ENCODE measurements around the gene CCDC70.

Gene CCDC70

GRCh38 chr13:51831519-51831918 lies 30.2 kb upstream of the CCDC70 start:
- no peak for DNase-seq

DNA sequence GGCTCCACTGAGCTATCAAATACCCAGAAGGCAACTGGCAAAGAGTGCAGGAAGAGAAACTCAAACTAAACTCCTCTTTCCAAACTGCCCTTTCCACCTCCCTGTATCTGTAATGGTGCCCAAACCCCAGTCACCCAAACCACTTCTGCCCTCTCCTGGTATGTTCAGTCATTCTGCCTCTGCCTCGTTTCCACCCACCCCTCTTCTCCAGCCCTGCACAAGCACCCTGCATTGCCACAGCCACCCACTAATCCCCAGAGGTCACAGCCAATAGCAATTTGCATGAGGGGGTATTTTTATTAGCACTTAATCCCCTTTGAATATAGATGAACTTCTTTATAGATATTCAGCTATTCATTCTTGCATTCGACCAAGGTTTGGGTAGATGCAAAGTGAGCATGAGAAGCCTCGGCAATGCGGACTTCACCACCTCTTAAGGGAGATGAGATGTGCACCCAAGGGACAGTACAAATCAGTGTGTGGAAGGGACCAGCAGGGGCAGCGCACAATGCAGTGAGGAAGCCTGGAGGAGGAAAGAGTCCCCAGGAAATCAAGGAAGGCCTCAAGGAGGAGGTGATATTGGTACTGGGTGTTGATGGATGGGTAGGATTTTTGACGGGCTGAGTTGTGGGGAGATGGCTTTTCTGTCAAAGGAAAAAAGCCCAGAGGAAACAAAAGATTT lies 29.2 kb upstream of the CCDC70 start:
- peak; percentile 80 for DNase-seq

DNA sequence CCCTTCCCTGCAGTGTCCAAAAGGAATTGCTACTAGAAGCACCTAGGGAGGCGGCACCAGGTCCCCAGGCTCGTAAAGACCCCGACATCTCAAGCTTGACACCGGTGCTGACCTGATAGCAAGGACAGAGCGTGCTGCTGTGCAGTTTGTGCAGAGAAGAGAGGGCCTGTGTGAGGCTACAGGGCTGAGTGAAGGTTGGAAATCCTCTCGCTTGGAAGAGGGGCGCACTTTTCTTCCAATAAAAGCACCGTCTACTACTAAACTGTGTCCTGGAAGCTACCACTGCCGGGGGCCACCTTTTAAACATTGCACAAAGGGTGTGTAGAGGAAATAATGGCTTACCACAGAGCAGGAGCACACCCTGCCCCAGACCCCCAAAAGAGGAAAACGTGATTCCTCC lies 27.8 kb upstream of the CCDC70 start:
- DNase-seq = no peak

DNA sequence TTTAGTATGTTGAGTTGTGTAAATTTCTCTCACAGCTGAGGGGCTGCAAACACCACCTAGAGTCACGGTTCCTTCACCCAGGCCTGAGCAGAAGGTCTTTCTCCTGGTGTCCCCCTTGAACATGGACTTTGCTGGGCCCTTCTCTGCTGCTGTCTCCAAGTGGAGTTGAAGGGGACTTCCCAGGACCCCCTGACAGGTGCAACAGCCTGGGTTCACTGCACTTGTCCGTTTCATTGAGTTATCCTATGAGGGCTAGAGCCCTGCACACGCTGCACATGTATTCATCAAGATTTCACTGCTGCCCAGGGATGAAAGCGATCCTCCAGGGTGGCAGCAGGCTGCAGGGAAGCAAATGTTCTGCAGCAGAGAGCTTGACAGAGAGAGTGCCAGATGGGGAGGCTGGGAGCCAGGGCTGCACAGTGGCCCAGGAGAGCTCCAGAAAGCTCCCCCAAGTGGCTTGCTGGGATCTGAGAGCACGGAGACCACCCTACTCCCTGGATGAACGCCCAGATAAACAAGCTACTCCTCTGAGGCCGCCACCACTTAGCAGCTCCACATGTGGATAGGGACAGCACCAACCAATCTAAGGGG lies 27.1 kb upstream of the CCDC70 start:
- DNase-seq = no peak

DNA sequence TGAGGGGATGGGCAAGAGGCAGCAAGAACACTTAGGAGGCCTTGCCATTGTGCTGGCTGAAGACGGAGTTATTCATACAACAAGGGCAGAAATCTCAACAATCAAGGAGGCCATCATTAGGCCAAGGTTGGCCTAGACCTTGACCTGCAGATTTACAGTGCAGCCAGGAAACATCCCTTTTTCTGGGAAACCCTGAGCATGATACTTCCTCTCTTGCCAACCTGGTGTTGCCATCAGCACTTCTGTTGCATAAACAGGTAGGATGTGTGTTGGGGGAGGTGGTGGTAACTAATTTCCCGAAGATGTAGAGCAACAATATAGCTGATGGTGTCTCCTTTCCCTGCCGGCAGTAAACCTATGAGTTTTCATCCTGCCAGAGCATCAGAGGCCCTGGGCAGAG lies 24.8 kb upstream of the CCDC70 start:
- DNase-seq = no peak

- DNase-seq = no peak
Measured at GRCh38 chr13:51838240-51838846, 23.4 kb upstream of the CCDC70 start.

DNA sequence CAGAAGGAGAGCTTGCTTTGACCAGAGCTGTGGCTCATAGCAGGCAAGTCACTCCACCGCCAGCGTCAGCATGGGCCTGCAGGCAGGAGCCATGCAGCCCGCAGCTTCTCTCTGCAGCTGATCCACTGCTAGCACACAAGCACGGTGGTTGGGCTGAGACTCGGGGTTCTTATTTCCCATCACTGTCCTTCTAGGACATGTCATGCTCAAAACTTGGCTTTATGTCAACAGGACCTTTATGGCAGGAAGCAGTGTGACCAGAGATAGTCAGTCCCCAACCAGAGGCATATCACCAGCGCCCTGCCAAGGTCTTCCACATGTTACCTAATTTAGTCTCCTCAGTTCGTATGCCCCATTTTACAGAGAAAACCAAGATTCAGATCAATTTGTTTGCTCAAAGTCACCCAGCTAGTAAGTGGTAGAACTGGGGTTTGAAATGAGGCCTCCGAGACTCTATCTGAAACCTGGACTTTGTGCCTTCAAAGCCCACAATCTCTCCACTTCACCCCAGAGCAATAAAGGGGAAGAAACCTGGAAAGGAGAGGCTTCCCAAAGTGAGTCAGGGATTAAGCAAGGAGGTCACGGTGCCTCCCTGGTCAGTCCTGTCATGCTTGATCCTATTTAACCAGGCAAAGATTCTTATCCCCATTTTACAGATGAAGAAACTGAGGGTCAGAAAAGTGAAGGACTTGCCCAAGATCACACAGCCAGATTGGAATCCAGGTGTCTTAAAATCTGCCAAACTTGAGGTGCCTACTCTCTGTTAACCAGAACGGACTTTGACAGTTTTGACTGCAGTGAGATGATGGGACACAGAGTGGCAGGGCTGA lies 21.8 kb upstream of the CCDC70 start:
- DNase-seq = no peak

DNA sequence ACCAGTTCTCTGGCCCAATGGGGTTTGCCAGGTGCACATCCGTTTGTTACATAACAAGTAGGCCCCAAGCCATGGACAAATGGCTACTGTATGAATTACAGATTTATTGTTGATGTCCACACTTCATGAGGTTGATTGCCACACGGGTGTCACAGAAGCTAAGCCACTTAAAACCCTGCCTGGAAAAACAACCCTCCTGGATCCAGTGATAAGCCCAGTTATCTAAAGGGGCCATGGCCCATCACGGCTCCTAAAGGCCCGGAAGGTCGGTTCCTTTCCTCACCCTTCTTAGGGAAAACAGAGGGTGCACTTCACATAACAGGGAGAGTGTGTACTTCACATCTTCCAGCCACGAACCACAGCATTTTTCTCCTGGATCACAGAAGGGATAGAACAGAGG lies 20.9 kb upstream of the CCDC70 start:
- no peak for DNase-seq

GRCh38 chr13:51841732-51842131 lies 20.0 kb upstream of the CCDC70 start:
- no peak for DNase-seq

DNA sequence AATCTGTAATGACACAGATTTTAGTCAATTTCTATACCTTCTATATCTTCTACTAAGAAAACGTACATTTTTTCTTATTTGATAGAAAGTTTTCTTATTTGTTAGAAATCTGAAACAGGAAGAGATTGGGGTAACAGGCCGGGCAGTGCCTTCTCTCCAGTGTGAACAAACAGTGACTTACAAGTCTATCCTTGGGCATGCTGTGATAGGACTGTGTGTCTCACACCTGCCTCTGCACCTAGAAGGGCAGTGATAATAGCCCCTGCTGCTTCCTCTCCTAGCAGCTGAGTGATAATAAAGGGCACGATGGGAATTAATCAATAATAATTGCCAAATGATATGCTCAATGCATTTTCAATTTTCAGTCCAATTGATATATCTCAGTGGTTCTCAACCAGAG lies 18.2 kb upstream of the CCDC70 start:
- DNase-seq = no peak

- DNase-seq = peak; percentile 55
Measured at GRCh38 chr13:51844862-51845573, 16.8 kb upstream of the CCDC70 start, which contains the start of gene TMEM272. TMEM272 (minus strand) TSS chr13:51845177; CDS start chr13:51838530, 6,647 bp downstream.

GRCh38 chr13:51845574-51846318 lies 16.0 kb upstream of the CCDC70 start:
- no peak for DNase-seq

- DNase-seq = no peak
Measured at GRCh38 chr13:51846756-51847155, 15.0 kb upstream of the CCDC70 start.

- DNase-seq = no peak
Measured at GRCh38 chr13:51848674-51849073, 13.1 kb upstream of the CCDC70 start.

DNA sequence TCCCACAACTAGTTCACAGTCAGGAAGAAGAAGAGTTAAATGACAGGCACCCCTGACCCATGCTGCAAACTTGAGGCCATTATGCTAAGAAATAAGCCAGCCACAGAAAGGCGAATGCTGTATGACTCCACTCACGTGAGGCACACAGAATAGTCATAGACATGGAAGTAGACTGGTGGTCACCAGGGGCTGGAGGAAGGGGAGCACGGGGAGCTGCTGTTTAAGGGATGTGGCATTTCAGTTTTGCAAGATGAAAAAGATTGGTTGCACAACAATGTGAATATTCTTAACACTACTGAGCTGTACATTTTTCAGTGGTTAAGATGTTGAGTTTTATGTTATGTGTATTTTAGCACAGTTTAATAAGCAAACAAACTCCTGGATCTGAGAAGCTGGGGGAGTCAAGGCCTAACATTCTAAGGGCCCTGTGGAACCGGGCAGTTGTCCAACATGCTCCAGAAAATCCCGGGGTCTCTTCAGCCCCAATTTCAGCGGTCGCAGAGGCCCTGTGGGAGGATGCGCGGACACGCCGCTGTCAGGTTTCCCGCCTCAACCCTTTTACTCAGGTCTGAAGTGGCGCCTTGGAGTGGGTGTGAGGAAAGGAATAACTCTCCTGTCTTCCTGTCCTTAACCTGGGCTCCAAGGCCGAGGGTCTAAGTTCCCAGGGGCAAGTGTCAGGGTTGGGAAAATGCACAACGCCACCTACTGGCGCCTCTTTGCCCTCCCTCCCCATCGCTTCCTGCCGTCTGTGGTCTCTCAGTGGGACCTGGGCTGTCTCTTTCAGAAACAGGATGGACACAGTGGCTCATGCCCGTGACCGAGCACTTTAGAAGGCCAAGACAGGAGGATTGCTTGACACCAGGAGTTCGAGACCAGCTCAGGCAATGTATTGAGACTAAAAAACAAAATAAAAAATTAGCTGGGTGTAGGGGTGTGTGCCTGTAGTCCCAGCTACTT lies 12.3 kb upstream of the CCDC70 start:
- peak; percentile 68 for DNase-seq

GRCh38 chr13:51856027-51856736 lies 5.6 kb upstream of the CCDC70 start:
- DNase-seq = no peak

GRCh38 chr13:51856998-51857397 lies 4.8 kb upstream of the CCDC70 start:
- no peak for DNase-seq

DNA sequence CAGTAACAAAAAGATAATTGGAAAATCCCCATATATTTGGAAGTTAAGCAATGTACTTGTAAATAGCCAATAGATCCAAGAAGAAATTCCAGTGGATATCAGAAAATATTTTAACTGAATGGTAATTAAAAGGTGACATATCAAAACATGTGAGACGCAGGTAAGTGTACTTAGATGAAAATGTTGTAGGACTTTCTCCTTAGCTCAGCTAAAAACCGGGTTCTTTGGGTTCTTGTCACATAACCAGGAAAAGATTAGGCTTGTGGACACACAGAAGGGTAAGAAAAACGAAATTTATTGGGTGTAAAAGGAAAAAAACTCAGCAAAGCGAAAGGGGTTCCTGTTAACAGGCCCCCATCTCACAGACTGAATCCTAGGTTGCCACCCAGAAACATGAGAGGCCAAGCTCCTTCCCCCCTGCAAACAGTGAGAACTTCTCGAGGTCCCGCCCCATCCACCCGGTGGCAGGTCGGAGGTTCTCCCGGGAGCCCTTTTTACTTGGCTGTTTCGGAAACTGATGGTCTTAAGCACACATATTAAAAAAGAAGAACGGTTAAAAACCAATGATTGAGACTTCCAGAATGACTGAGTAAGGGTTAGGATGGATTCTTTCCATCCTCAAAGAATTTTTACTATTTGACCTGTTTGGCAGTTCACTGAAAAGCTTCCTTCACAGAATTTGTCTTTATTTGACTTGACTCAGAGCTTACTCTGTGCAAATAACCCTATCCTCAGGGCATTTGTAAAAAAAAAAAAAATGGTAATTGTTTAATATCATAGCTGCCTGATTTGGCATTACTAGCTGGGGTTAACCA lies 3.1 kb upstream of the CCDC70 start:
- DNase-seq = no peak

- no peak for DNase-seq
Measured at GRCh38 chr13:51862957-51863356, 1.2 kb downstream of the CCDC70 start.

Measured in suppressor macrophage treated with lipopolysaccharide for 4 hours (primary cell).